ENCODE results near the gene CDC6. TPM values are rescaled to one million over a fixed set of nuclear protein-coding genes. Genes with fewer than 3 reads are reported as not detected.

Gene CDC6
- total RNA-seq, 1 experiment from 2014 or later, result 44.9 TPM

GRCh38 chr17:40242774-40243173 is 44.9 kb upstream of the CDC6 start:
- Histone ChIP-seq H3K27ac (no peak overlapping the region), H3K9me3 (ENCODE audit: insufficient read depth, low read depth) (no peaks in the 10 kb centered on the region), H4K20me1 (ENCODE audit: insufficient read depth) (peaks cover 28% of the 10 kb centered on the region), H3F3A (ENCODE audit: insufficient read depth, low read depth) (peaks cover 9% of the 10 kb centered on the region; the same call in 1 of the 2 replicates), H3K9me2 (ENCODE audit: insufficient read depth) (no peaks in the 10 kb centered on the region), H3K36me3 (ENCODE audit: low read depth) (no peaks in the 10 kb centered on the region; the same call in 1 of the 2 replicates), H3K4me3 (no peak overlapping the region), H2AFZ (no peak overlapping the region), H3K79me2 (ENCODE audit: low read depth) (peaks cover 50% of the 10 kb centered on the region), H3K4me1 (replicated peaks; ENCODE audit: insufficient read depth) (no peaks in the 10 kb centered on the region), H3K4me2 (no peak overlapping the region), H3K27me3 (ENCODE audit: insufficient read depth, low read depth) (no peaks in the 10 kb centered on the region)
- TF ChIP-seq EZH2 (IDR thresholded peaks at IDR 0.05; ENCODE audit: low read depth), result no peak
- no peak for TF ChIP-seq CTCF (conservative IDR thresholded peaks at IDR 0.05)
- no peak for DNase-seq
- no TSS peak for BruUV-seq (replicated peaks)
- CTCF ChIA-PET, result interaction anchor here (0.7 kb wide), 1 partner anchor 39 kb away, joined by 3 read pairs; no protein-coding TSS in a partner anchor
- POLR2A ChIA-PET (ENCODE audit: unreplicated experiment), result interaction anchor here (0.6 kb wide), 1 partner anchor 139 kb away, joined by 7 read pairs; no protein-coding TSS in a partner anchor
- intact Hi-C loops (cut with micrococcal nuclease; ENCODE audit: unreplicated experiment), result no loop called here

GRCh38 chr17:40243761-40244160 is 43.9 kb upstream of the CDC6 start:
- no peak overlapping the region for H2AFZ ChIP-seq
- DNase-seq, result no peak
- no peak overlapping the region for H3K4me3 ChIP-seq
- H3F3A ChIP-seq (ENCODE audit: insufficient read depth, low read depth), result peaks cover 13% of the 10 kb centered on the region; the same call in 1 of the 2 replicates
- intact Hi-C loops (cut with micrococcal nuclease; ENCODE audit: unreplicated experiment), result no loop called here
- BruUV-seq (replicated peaks), result no TSS peak
- H4K20me1 ChIP-seq (ENCODE audit: insufficient read depth), result peaks cover 34% of the 10 kb centered on the region
- no peak overlapping the region for H3K4me2 ChIP-seq
- no peaks in the 10 kb centered on the region for H3K9me3 ChIP-seq (ENCODE audit: insufficient read depth, low read depth)
- TF ChIP-seq CTCF (conservative IDR thresholded peaks at IDR 0.05) (no peak), EZH2 (IDR thresholded peaks at IDR 0.05; ENCODE audit: low read depth) (no peak)
- ChIA-PET POLR2A (ENCODE audit: unreplicated experiment) (no interaction called here), CTCF (no interaction called here)
- H3K4me1 ChIP-seq (replicated peaks; ENCODE audit: insufficient read depth), result no peaks in the 10 kb centered on the region
- H3K27ac ChIP-seq, result no peak overlapping the region
- no peaks in the 10 kb centered on the region; the same call in 1 of the 2 replicates for H3K36me3 ChIP-seq (ENCODE audit: low read depth)
- H3K9me2 ChIP-seq (ENCODE audit: insufficient read depth), result no peaks in the 10 kb centered on the region
- peaks cover 52% of the 10 kb centered on the region for H3K79me2 ChIP-seq (ENCODE audit: low read depth)
- no peaks in the 10 kb centered on the region for H3K27me3 ChIP-seq (ENCODE audit: insufficient read depth, low read depth)

- TF ChIP-seq EZH2 (IDR thresholded peaks at IDR 0.05; ENCODE audit: low read depth) (no peak), CTCF (conservative IDR thresholded peaks at IDR 0.05) (no peak)
- BruUV-seq (replicated peaks), result no TSS peak
- Histone ChIP-seq H3K79me2 (ENCODE audit: low read depth) (peaks cover 56% of the 10 kb centered on the region), H3K4me2 (no peak overlapping the region), H3F3A (ENCODE audit: insufficient read depth, low read depth) (peaks cover 13% of the 10 kb centered on the region; the same call in 1 of the 2 replicates), H2AFZ (no peak overlapping the region), H3K9me2 (ENCODE audit: insufficient read depth) (no peaks in the 10 kb centered on the region), H3K27ac (no peak overlapping the region), H3K36me3 (ENCODE audit: low read depth) (no peaks in the 10 kb centered on the region; the same call in 1 of the 2 replicates), H3K27me3 (ENCODE audit: insufficient read depth, low read depth) (no peaks in the 10 kb centered on the region), H3K9me3 (ENCODE audit: insufficient read depth, low read depth) (no peaks in the 10 kb centered on the region), H3K4me3 (no peak overlapping the region), H3K4me1 (replicated peaks; ENCODE audit: insufficient read depth) (no peaks in the 10 kb centered on the region), H4K20me1 (ENCODE audit: insufficient read depth) (peaks cover 34% of the 10 kb centered on the region)
- CTCF ChIA-PET, result no interaction called here
- intact Hi-C loops (cut with micrococcal nuclease; ENCODE audit: unreplicated experiment), result no loop called here
- POLR2A ChIA-PET (ENCODE audit: unreplicated experiment), result interaction anchor here (0.6 kb wide), 1 partner anchor 16 kb away, joined by 11 read pairs; no protein-coding TSS in a partner anchor
- DNase-seq, result no peak
Measured at GRCh38 chr17:40244255-40244654, 43.4 kb upstream of the CDC6 start.
